HepG2 (cell line): ENCODE measurements around the gene LGALS13. TPM values are rescaled to one million over a fixed set of nuclear protein-coding genes. Genes with fewer than 3 reads are reported as not detected.

Experiments
- ATAC-seq: fragments of 200-7000 bp; cut with Tn5 transposase; 3 replicates; pipeline ENCODE4 v1.9.1; 2020; ENCODE audit warnings: mild to moderate bottlenecking, moderate library complexity
- BruUV-seq: library from RNA; stranded (reverse); fragments of 400-500 nt; replicated peaks from 2 replicates; lab custom pipeline; 2021; lab: Mats Ljungman, UMichigan
- CTCF ChIA-PET: fragments of 300-600 bp; formaldehyde crosslinking; extraction: SDS; loops from one replicate; lab custom pipeline; 2021; ENCODE audit warnings: low total read pairs, inconsistent platforms, low intra/inter-chr PET ratio; lab: Yijun Ruan, JAX
- POLR2A ChIA-PET: fragments of 350-600 bp; sonication (Branson Sonifier 250); formaldehyde crosslinking; loops from one replicate; lab custom pipeline; 2020; ENCODE audit warnings: antibody characterized with exemption, inconsistent platforms; lab: Yijun Ruan, JAX
- DNase-seq: peaks from one replicate; pipeline ENCODE4 v3.0.0-alpha.2; 2015; ENCODE audit warnings: low spot score
- FAIRE-seq: peaks from 3 replicates; lab custom pipeline; 2011; peaks lifted over from hg19 to GRCh38; lab: Jason Lieb, UNC
- H2AFZ ChIP-seq: one replicate; pipeline ENCODE4 v1.6.1; 2011; ENCODE audit warnings: low read length, inconsistent platforms
- H3K27ac ChIP-seq: fragments of 300-600 bp; 3 replicates; pipeline ENCODE4 v1.8.0; 2011; ENCODE audit warnings: mixed run types, mild to moderate bottlenecking, mixed read lengths, low read length, inconsistent platforms; ENCODE audit not compliant: insufficient read depth; ENCODE audit errors: extremely low read length
- H3K27me3 ChIP-seq, 2 experiments: fragments of 200-600 bp in 1 of 2; 2 replicates in 1 of 2; 3 replicates in 1 of 2; pipeline versions ENCODE4 v1.6.0 to v1.8.0; 2011; ENCODE audit warnings: low read length in 2 of 2, mild to moderate bottlenecking in 2 of 2, moderate library complexity in 2 of 2, inconsistent platforms in 1 of 2; ENCODE audit not compliant: insufficient read depth in 2 of 2, control insufficient read depth in 1 of 2
- H3K36me3 ChIP-seq, 2 experiments: fragments of 200-600 bp in 1 of 2; replicated peaks in 1 of 2; 2 replicates in 1 of 2; 3 replicates in 1 of 2; pipeline versions ENCODE4 v1.5.1 to v1.8.0; 2011; ENCODE audit warnings: low read length in 2 of 2, inconsistent platforms in 1 of 2; ENCODE audit not compliant: insufficient read depth in 2 of 2, control insufficient read depth in 1 of 2
- H3K4me1 ChIP-seq: 2 replicates; pipeline ENCODE4 v1.5.1; 2012; ENCODE audit warnings: low read length, inconsistent platforms; ENCODE audit not compliant: insufficient read depth
- H3K4me2 ChIP-seq: 2 replicates; pipeline ENCODE4 v1.6.0; 2011; ENCODE audit warnings: low read depth, low read length, inconsistent platforms
- H3K4me3 ChIP-seq, 3 experiments: fragments of 200-600 bp in 1 of 3; sonication (generic), shearing (Covaris generic) in 1 of 3; replicated peaks in 1 of 3; 2 replicates each; pipeline ENCODE4 v1.5.1; 2011 to 2016; ENCODE audit warnings: low read length in 3 of 3, inconsistent platforms in 2 of 3, low read depth in 2 of 3, mild to moderate bottlenecking in 2 of 3, control low read depth in 1 of 3, mixed read lengths in 1 of 3; ENCODE audit not compliant: insufficient read depth in 1 of 3
- H3K79me2 ChIP-seq: one replicate; pipeline ENCODE4 v1.6.1; 2011; ENCODE audit warnings: low read length, inconsistent platforms; ENCODE audit not compliant: insufficient read depth
- H3K9ac ChIP-seq: 2 replicates; pipeline ENCODE4 v1.6.0; 2011; ENCODE audit warnings: mild to moderate bottlenecking, low read depth, low read length, inconsistent platforms; ENCODE audit not compliant: insufficient read depth
- H3K9me3 ChIP-seq: 2 replicates; pipeline ENCODE4 v1.5.1; 2012; ENCODE audit warnings: mild to moderate bottlenecking, low read length
- H4K20me1 ChIP-seq: 2 replicates; pipeline ENCODE4 v1.6.0; 2011; ENCODE audit warnings: inconsistent platforms, mild to moderate bottlenecking, low read length, moderate library complexity; ENCODE audit not compliant: insufficient read depth
- CHD2 ChIP-seq: IDR thresholded peaks from 2 replicates; pipeline ENCODE4 v1.6.1; 2011; ENCODE audit warnings: low read depth, low read length, improper control_type of control experiment
- ETV6 ChIP-seq: sonication (generic); formaldehyde crosslinking; conservative IDR thresholded peaks from 2 replicates; pipeline ENCODE4 v1.4.0; 2020; ENCODE audit warnings: missing genetic modification reagents
- IKZF1 ChIP-seq: fragments of 450-650 bp; IDR thresholded peaks from 2 replicates; pipeline ENCODE4 v1.7.1; 2016
- MBD4 ChIP-seq: IDR thresholded peaks from 2 replicates; pipeline ENCODE4 v1.6.1; 2012; ENCODE audit warnings: low read length, inconsistent platforms, borderline replicate concordance
- NCOA2 ChIP-seq: sonication (generic); formaldehyde crosslinking; IDR thresholded peaks from 2 replicates; pipeline ENCODE4 v1.8.0; 2022; ENCODE audit warnings: inconsistent platforms
- PAF1 ChIP-seq: IDR thresholded peaks from 2 replicates; pipeline ENCODE4 v1.6.1; 2016; ENCODE audit warnings: missing genetic modification reagents, missing compliant biosample characterization
- SOX6 ChIP-seq, 2 experiments: fragments of 450-650 bp in 1 of 2; sonication (generic) in 1 of 2; formaldehyde crosslinking in 1 of 2; IDR thresholded peaks; 2 replicates each; pipeline versions ENCODE4 v1.4.0 to v1.6.1; 2017 to 2020; ENCODE audit warnings: antibody characterized with exemption in 1 of 2, mild to moderate bottlenecking in 1 of 2, missing genetic modification reagents in 1 of 2
- SRF ChIP-seq: IDR thresholded peaks from 2 replicates; pipeline ENCODE4 v1.6.1; 2011; ENCODE audit warnings: mild to moderate bottlenecking, low read depth, low read length, moderate library complexity
- U2AF1 ChIP-seq: fragments of 200-400 bp; formaldehyde crosslinking; optimal IDR thresholded peaks from 2 replicates; pipeline ENCODE3; 2017; ENCODE audit warnings: mild to moderate bottlenecking, low read depth, low read length
- ZBTB40 ChIP-seq, 2 experiments: fragments of 450-650 bp in 1 of 2; sonication (generic) in 1 of 2; formaldehyde crosslinking in 1 of 2; IDR thresholded peaks; 2 replicates each; pipeline versions ENCODE4 v1.6.1 to v1.8.0; 2016 to 2022; ENCODE audit warnings: antibody characterized with exemption in 1 of 2, mild to moderate bottlenecking in 1 of 2, missing genetic modification reagents in 1 of 2
- ZC3H4 ChIP-seq: sonication (generic); formaldehyde crosslinking; IDR thresholded peaks from 2 replicates; pipeline ENCODE4 v1.4.0; 2020; ENCODE audit warnings: missing genetic modification reagents, borderline replicate concordance
- ZMAT3 ChIP-seq: sonication (generic); formaldehyde crosslinking; conservative IDR thresholded peaks from 2 replicates; pipeline ENCODE4 v1.7.0; 2021; ENCODE audit warnings: missing genetic modification reagents
- ZNF296 ChIP-seq: sonication (generic); formaldehyde crosslinking; conservative IDR thresholded peaks from 2 replicates; pipeline ENCODE4 v1.5.0; 2020; ENCODE audit warnings: mild to moderate bottlenecking, missing genetic modification reagents
- ZNF644 ChIP-seq: IDR thresholded peaks from 2 replicates; pipeline ENCODE4 v1.6.1; 2016; ENCODE audit warnings: low read depth
- ZSCAN5A ChIP-seq: sonication (generic); formaldehyde crosslinking; IDR thresholded peaks from 2 replicates; pipeline ENCODE4 v1.8.0; 2022; ENCODE audit warnings: mild to moderate bottlenecking, missing genetic modification reagents, borderline replicate concordance
- WGBS: methylation state at CpG from one replicate; pipeline ENCODE4 v1.1.6; 2017; ENCODE audit warnings: low lambda C conversion rate; 5-methylcytosine and 5-hydroxymethylcytosine counted together
- in situ Hi-C: cut with HindIII; loops from 2 replicates; pipeline ENCODE4 v1.10.0; 2017; ENCODE audit warnings: low pct_unique_long_range_greater_than_20kb; ENCODE audit not compliant: extremely low pct_ligation_motif_present
- intact Hi-C: fragments of 100-400 bp; cut with micrococcal nuclease; formaldehyde crosslinking; loops from one replicate; pipeline ENCODE4 v1.10.0; 2022; ENCODE audit not compliant: unreplicated experiment
- polyA plus RNA-seq, 8 experiments: library from polyadenylated mRNA; depleted of rRNA in 3 of 8; stranded (reverse) in 7 of 8; unstranded in 1 of 8; fragments of >200 nt; fragmentation: Illumina TruSeq in 4 of 8; extraction: Trizol in 4 of 8; gene quantifications; 2 replicates each; pipeline versions ENCODE4 v1.2.1 to v1.2.3, GENCODE V29; 2011 to 2016; ENCODE audit warnings: low read depth in 4 of 8, missing spikeins in 1 of 8, mixed read lengths in 1 of 8; ENCODE audit not compliant: insufficient read depth in 1 of 8
- total RNA-seq, 5 experiments: library from RNA; depleted of rRNA; stranded (reverse); fragments of >200 nt; fragmentation: Illumina TruSeq; extraction: Trizol; gene quantifications; 2 replicates each; pipeline ENCODE4 v1.2.3, GENCODE V29; 2016; ENCODE audit warnings: low read depth in 1 of 5

The LGALS13 gene
- total and polyA plus RNA-seq, 2 of the 13 experiments (the other 11 are each of a cell fraction or from before 2014, with no cell fraction given), result not detected

- no peak for TF ChIP-seq ZBTB40 (IDR thresholded peaks at IDR 0.05)
- no peak for TF ChIP-seq ZBTB40 (CRISPR knock-in tag; IDR thresholded peaks at IDR 0.05)
- TF ChIP-seq SRF, result no peak
These were observed 9.9 kb upstream of the LGALS13 start (continued) for GRCh38 chr19:39592381-39592780.

- BruUV-seq, result no TSS peak
- in situ Hi-C loops, result no loop called here
- no peaks in the 10 kb centered on the region for H3K9me3 ChIP-seq
- no peaks in the 10 kb centered on the region for H3K27me3 ChIP-seq
- ChIA-PET CTCF (no interaction called here), POLR2A (no interaction called here)
- no peak overlapping the region for H2AFZ ChIP-seq
- H3K4me2 ChIP-seq, result no peak overlapping the region
- no peaks in the 10 kb centered on the region for H3K4me1 ChIP-seq
- H3K4me3 ChIP-seq, result no peak overlapping the region
- intact Hi-C loops, result no loop called here
- no peaks in the 10 kb centered on the region for H3K79me2 ChIP-seq
- WGBS, result 22% methylated on average over 6 of the region's 6 CpGs
- H4K20me1 ChIP-seq, result no peaks in the 10 kb centered on the region
- ATAC-seq (no peak), DNase-seq (no peak), FAIRE-seq (no peak)
- H3K27ac ChIP-seq, result no peak overlapping the region
- H3K9ac ChIP-seq, result no peak overlapping the region
- H3K36me3 ChIP-seq, result no peaks in the 10 kb centered on the region
- TF ChIP-seq ZMAT3 (no peak), ZC3H4 (no peak), ZNF644 (no peak), U2AF1 (no peak), SOX6 (IDR thresholded peaks at IDR 0.05) (no peak), SOX6 (CRISPR knock-in tag; IDR thresholded peaks at IDR 0.05) (no peak), ETV6 (CRISPR knock-in tag) (no peak), IKZF1 (no peak), PAF1 (no peak), NCOA2 (CRISPR knock-in tag) (no peak), CHD2 (no peak), ZSCAN5A (CRISPR knock-in tag) (no peak), MBD4 (no peak), ZNF296 (CRISPR knock-in tag) (no peak)
These were observed 6.4 kb upstream of the LGALS13 start for GRCh38 chr19:39595950-39596349.
